GM19397 (cell line): ENCODE results near the gene USP20.

ENCODE experiments used
- ATAC-seq: cut with Tn5 transposase; IDR thresholded peaks from one replicate; pipeline ENCODE4 v1.9.1; 2021; ENCODE audit warnings: mild to moderate bottlenecking, moderate library complexity; ENCODE audit not compliant: unreplicated experiment

USP20 gene

DNA sequence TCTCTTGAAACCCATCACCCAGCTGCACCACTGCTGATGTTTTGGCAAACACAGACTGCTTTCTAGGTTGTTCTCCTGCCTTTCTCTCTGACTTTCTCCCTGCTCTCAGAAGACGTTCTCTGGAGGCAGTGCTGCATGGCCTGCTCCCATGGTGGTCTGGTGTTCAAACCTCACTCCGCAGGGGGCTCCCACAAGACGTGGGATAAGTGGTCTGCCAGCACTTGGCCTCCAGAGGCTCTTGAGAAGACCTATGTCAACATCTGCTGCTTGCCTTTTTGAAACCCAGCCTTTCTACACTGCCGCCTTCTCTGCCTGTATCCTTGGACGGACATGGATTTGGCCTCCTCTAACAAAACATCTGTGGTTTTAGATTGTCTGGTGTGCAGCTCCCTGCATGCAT is 16.6 kb downstream of the USP20 start:
- no peak for ATAC-seq

DNA sequence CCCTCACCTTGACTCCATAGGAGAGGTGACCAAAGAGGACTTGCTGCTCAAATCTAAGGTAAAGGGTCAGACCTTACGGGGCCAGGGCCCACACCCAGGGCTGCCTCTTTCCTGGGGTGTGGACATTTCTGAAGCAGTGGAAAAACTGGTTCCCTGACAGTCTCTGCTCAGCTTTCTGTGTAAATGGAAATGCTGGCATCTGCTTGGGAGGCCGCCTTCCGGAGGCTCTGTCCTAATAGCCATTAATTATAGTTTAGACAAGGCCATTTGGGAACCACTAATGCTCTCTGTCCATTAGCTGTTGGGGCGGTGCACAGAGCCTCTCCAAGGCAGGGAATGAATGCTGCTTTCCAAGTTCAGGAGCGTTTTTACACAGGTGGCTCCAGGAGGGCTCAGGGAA is 17.3 kb downstream of the USP20 start:
- no peak for ATAC-seq

DNA sequence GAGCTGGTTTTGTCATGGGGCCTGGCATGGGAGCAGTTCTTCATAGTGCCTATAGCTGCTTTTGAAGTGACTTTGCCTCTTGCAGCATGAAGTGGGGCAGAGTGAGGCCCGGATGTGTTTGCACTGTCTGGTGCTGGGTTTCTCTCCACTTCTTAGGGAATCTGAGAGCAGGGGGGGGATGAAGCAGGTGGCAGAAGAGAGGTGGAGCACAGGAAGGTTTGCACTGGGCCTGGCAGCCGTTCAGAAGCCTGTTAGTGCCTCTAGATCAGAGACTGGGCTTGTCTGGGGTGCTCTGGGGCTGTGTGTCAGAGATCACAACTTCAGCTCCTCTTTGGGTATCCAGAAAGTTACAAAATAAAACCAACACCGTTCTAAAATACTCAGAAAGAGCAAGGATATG is 18.4 kb downstream of the USP20 start:
- no peak for ATAC-seq

DNA sequence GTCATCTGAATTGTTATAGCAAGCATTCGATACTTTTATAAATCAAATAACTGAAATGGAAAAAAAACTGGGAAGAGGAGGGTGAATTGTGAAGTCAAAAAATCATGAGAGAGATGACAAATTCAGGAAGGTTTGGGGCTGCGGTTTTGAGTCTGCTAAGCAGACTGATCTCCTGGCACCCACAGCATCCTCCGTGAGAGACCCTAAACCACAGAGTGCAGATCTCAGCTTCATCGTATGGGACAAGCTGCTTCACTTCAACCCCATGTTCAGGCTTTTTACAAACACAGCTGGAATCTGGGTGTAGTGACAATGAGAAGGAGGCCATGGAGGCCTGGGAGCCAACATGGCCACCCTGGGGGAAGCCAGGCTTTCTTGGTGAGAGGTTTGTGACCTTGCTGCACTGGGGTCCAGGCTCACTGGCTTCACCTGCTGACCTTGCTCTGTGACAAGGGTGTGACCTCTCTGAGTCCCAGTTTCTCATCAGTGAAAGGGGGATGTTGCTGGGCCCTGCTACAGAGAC is 19.4 kb downstream of the USP20 start:
- ATAC-seq = no peak

DNA sequence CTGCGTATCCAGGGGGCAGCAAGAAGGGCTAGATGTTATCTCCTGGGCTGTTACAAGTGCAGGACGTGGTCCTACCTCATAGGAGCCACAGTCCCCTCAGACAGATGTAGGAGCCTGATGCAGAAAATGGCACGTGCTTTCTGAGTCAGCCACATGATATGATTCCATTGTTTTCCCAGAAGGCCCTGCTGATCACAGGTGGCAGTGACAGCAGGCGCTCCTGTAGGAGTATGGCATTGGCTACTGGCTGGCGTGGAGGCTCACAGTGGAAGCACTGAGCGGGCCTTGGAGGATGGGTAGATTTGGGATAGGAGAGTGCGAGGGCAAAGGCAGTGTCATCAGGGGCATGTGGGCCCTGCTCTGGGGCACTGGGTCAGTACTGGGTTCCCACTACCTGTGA is 21.9 kb downstream of the USP20 start:
- ATAC-seq = no peak

DNA sequence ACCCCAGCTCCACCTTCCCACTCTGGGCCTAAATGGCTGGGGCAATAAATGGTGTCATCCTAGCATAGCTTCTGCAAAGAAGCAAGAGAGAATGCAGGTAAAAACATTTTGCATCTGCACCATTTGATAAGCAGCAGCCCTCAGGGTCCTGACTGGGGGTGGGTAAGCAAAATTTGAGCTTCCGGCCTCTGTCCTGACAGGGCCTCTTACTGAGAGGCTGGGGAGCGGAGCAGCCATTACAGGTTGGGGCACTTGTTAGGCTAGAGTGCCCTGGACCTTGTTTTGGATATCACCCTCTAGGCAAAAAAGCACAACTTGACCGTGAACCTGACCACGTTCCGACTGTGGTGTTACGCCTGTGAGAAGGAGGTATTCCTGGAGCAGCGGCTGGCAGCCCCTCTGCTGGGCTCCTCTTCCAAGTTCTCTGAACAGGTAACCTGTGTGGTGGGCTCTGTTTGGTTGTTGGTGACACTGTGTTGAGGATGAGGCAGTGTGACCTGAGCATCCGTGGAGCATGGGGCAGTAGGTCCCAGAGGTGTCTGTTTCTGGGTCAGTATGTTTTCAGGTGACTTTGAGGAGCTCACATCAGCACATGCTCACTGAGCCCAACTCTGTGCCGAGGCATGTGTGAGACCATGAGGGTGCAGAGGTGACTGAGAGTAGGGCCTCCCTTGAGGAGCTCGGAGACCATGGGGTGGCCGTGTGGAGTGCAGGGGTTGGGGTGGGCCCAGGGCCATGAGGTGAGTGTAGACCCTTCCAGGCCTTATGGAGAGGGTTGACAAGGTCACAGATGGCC is 23.1 kb downstream of the USP20 start:
- ATAC-seq = no peak

DNA sequence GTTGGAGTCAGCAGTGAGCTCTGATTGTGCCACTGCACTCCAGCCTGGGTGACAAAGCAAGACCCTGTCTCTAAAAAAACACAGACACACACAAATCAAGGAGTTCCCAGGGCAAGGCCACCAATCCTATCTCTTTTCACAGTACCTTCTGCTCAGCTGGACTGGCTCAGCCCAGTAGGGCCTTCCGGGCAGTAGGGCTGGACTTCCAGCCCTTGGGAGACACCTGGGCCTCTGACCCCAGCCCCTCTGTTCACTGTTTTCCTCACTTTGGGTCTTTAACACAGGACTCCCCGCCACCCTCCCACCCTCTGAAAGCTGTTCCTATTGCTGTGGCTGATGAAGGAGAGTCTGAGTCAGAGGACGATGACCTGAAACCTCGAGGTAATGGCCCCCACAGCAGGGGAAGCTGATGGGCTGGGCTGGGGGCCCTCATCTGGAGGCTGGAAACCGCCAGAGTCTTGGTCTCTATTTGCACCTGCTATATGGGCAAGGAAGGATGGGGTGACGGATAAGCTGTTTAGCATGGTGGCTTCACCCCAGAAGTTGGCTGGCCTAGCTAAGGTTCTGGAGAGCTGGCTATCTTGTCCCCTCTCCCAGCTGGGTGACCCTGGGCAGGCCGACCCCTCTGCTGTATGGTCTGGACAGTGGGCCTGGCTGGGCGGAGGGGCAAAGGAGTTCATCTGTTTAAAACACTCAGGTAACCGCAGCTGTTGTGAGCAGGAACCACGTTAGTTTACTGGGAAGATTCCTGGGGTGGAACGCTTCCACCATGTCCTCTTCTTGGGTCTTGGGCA is 25.6 kb downstream of the USP20 start:
- ATAC-seq = no peak

DNA sequence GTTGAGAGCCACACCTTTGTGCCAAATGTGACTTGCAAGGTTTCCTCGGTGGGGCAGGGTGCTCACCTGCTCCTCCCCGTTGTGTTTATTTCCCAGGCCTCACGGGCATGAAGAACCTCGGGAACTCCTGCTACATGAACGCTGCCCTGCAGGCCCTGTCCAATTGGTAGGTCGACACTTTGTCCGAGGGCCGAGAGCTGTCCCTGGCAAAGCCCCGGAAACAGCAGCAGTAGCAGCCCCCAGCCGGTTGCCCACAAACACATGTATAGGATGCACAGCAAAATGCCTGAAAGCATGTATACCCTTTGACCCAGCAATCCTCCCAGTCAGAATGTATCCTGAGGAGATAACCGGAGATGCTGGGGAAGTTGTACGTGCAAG is 26.2 kb downstream of the USP20 start:
- no peak for ATAC-seq

DNA sequence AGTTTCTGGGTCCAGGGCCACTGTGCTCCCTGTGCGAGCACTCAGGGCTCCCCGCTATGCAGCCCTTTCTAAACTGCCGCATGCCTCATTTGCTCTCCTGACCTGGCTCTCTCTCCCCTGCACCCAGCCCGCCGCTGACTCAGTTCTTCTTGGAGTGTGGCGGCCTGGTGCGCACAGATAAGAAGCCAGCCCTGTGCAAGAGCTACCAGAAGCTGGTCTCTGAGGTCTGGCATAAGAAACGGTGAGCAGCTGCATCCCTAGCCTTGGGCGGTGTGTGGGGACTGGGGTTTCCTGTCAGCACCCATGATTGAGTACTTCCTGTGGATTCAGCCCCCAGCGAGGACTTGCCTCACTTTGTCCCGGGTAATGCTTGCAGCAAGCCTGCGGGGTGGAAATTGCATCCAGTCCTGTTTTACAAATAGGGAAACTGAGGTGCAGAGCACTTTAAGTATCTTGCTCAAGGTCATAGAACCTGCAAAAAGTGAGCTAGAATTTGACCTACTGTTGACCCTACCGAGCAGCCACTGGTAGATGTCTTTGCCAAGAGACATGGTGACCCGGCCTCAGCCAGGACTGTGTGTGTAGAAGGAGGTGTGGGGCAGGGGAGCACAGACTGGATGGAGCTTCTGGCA is 27.9 kb downstream of the USP20 start:
- ATAC-seq = no peak

DNA sequence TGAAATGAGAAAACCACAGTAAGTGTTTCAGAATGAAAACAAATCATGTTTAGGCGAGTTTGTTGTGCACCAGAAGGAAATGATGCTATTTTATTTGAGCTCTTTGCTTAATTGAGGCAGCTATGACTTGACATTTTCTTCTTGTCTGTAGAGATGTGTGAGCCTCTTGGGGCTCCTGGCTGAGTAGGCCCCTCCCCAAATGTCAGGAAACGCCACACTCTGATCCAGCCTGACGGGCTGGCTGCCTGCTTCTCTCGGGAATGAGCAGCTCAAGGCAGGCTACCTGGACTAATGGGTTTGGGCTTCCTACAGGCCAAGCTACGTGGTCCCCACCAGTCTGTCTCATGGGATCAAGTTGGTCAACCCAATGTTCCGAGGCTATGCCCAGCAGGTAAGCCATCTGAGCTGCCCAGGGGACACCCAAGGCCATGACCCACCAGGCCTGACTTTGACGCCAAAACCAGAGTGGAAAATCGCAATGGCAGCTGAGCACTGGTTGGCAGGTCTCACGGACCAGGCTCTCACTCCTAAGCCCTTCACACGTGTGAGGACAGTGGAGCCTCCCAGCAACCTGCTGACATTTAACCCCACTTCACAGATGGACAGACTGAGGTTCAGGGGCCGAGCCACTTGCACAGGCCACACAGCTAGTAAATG is 29.9 kb downstream of the USP20 start:
- no peak for ATAC-seq

DNA sequence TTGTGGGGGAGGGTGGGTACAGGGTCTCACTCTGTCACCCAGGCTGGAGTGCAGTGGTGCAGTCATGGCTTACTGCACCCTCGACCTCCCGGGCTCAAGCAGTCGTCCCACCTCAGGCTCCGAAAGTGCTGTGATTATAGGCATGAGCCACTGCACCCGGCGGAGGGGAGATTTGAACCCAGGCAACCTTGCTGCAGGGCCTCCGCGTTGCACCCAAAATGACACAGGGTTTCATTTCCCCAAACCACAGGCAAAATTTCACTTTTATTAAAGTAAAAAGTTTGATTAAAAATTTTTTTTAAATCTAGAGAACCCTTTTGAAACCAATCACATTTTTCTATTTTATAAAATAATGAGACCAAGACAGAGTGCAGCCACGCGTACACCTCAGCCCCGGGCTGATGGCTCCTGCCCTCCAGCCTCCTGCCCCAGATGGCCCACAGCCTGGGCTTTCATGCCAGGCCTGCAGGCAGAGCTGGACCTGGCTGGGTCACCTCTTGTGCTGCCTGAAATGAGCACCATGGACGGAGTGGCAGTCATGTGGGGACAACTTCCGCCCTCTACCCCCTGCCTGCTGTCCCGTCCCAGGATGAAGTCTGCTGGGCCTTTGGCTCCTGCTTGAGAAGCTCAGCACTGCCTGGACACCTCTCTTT is 30.5 kb downstream of the USP20 start:
- no peak for ATAC-seq

DNA sequence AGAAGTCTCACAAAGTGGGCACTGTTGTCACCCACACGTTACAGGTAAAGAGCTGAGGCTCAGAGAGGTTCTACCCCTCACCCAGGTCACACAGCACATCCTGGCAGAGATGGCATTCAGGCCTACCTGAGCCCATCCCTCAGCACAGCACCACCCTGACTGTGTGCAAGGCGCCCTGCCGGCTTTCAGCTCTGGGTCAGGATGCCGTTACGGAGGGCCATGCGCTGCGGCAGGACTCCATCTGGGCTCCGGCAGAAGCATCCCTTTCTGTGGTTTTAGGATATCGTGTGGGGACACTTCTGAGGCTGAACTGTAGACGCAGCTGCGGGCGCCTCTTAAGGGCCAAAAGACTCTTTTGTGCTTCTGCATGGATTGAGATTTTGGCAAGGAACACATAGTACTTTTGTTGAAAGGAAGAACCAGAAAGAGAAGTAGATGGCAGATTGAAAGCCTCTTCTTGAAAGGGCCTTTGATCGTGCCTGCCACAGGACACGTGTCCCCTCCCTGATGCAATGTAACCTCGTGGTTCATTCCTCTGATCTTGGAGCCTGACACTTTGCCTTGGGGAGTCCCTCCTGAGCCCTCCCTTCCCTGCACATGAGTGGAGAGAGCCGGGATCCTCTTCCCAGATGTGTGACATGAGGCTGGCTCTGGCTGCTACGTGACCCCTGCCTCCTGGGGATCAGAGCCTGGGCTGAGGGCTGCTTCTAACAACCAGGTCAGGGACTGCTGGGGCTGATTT is 31.3 kb downstream of the USP20 start:
- ATAC-seq = no peak

DNA sequence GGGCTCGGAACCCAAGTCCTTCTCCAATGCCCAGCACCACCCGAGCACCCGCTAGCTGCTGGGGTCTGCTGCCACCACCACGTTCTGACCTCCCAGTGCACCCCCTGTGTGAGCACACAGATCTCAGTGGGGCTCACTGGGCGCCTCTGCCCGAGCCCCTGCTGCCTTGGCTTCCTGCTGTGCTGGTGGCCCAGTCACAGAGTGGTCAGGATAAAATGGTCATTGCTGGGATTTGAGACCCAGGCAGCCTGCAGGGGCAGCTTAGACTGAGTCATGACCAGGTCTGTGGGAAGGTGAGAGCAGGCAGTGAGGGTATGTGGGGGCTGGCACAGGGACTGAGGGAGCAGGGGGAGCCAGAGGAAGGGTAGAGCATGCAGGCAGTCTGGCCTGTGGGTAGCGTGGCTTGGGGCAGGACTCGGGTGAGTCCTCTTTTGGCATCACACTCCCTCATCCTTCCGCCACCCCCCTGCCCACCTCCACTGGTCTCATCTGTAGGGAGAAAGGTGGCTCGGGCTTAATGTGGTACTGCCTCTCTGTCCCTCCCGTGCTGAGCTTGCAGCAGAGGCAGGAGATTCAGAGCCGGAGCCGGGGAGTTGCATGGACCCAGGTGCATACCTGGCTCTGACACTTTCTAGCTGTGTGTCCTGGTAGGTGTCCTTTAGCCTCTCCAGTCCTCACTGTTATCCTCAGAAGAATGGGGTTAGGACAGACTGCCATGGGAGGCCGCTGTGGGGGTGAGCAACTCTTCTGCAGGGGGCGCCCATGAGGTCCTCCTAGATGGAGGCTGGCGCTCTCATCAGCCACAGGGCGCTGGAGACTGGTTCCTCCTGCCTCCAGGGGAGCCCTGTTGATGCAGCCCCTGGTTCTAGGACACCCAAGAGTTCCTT is 32.1 kb downstream of the USP20 start:
- ATAC-seq = no peak

DNA sequence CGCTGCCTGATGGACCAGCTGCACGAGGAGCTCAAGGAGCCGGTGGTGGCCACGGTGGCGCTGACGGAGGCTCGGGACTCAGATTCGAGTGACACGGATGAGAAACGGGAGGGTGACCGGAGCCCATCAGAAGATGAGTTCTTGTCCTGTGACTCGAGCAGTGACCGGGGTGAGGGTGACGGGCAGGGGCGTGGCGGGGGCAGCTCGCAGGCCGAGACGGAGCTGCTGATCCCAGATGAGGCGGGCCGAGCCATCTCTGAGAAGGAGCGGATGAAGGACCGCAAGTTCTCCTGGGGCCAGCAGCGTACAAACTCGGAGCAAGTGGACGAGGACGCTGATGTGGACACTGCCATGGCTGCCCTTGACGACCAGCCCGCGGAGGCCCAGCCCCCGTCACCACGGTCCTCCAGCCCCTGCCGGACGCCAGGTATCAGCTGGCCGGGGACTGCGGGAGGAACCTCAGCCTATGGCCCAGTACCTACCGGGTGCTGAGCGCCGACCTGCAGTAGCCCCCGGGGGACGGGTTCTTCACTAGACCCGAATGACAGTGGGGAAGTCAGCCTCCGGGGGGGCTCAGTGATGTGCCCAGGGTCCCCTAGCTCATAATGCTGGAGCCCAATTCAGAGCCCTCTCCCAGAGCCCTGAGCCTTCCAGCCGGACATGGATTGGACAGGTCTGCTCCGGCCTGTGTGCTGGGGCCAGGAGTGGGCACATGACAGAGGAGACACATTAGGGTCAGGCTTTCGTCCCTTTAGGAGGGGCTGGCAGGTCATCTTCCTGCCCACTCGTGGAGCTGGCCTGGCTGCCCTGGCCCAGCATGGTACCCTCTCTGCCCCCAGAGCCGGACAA is 33.0 kb downstream of the USP20 start:
- ATAC-seq = no peak

DNA sequence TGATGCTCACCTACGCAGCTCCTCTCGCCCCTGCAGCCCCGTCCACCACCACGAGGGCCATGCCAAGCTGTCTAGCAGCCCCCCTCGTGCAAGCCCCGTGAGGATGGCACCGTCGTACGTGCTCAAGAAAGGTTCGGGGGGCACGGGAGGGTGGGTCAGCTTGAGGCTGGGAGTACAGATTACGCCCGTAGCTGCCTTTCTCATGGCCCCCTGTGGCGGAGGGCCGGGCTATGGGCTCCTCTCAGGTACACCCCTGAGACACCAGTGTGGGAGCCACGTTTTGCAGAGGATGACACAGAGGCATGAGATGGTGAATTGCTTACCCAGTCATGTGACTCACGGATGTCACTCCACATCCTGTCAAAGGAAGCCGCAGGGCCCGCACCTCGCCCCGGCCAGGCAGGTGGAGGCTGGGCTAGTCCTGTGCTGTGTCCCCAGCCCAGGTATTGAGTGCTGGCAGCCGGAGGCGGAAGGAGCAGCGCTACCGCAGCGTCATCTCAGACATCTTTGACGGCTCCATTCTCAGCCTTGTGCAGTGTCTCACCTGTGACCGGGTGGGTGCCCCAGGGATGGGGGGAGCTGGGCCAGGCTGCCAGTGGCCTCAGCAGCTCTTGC is 33.7 kb downstream of the USP20 start:
- ATAC-seq = no peak

DNA sequence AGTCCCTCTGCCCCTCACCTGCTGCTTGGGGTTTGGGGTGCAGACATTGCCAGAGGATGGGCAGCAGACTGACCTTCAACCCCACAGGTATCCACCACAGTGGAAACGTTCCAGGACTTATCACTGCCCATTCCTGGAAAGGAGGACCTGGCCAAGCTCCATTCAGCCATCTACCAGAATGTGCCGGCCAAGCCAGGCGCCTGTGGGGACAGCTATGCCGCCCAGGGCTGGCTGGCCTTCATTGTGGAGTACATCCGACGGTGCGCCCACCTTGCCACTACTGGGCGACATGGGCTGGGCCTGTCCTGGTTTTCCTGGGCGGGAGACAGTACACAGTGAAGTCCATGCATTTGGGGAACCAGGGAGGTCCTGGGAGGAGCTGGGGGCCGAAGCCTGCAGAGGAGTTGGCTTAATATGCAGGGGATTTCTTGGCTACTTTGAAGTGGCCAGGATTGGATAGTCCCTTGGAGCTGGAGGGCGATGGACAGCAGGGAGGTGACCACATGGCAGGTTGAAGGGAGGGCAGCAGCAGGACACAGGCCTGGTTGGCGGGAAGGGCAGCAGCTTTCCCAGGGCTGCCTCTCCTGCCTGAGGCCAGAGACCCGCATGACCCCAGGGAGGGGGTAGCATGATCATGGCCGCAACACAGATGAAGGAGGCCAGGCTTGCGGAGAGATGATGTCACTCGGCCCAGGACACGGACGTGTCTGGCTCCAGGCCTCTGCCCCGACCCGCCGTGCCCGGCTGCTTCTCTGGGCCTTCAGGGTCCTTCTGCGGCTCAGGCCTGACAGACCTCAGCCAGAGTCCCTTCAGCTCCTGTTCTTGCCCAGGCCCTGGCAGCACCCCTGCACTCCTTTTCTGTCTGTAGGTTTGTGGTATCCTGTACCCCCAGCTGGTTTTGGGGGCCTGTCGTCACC is 34.6 kb downstream of the USP20 start:
- ATAC-seq = no peak

DNA sequence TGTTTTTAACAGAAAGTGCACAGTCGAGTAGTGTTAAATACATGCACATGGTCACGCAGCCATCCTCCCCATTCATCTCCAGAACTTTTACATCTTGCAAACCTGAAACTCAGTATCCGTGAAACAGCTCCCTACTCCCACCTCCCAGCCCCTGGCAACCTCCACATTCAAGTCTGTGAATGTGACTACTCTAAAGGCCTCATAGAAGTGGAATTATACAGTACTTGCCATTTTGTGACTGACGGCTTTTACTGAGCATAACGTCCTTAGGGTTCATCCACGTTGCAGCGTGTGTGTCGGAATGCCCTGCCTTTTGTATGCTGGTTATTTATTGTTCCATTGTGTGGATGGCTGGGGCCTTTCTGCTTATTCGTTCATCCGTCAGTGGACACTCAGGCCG is 35.8 kb downstream of the USP20 start:
- ATAC-seq = no peak
